H1 (cell line): ENCODE data around the gene BGN. TPM values are rescaled to one million over a fixed set of nuclear protein-coding genes. Genes with fewer than 3 reads are reported as not detected.

Experiments
- CBX8 ChIP-seq: fragments of 300-800, 300-1000 bp; sonication (generic); IDR thresholded peaks from 2 replicates; pipeline ENCODE4 v1.7.1; 2016; ENCODE audit warnings: low read depth, low read length, borderline replicate concordance
- CHD1 ChIP-seq: IDR thresholded peaks from 2 replicates; pipeline ENCODE4 v1.6.1; 2012; ENCODE audit warnings: low read depth, low read length, improper control_type of control experiment
- CTBP2 ChIP-seq: IDR thresholded peaks from 2 replicates; pipeline ENCODE4 v1.7.0; 2011; ENCODE audit warnings: borderline replicate concordance, mild to moderate bottlenecking, moderate library complexity, mixed read lengths, low read length; ENCODE audit not compliant: insufficient read depth, insufficient read length
- EZH2 ChIP-seq: fragments of 200-600 bp; sonication (generic); IDR thresholded peaks from 2 replicates; pipeline ENCODE4 v1.7.1; 2012; ENCODE audit warnings: low read depth, mild to moderate bottlenecking, moderate library complexity, low read length, inconsistent platforms; ENCODE audit not compliant: severe bottlenecking
- GABPA ChIP-seq: IDR thresholded peaks from 2 replicates; pipeline ENCODE4 v1.6.1; 2011; ENCODE audit warnings: mild to moderate bottlenecking, low read length, moderate library complexity, borderline replicate concordance; ENCODE audit not compliant: insufficient read depth
- HDAC2 ChIP-seq, 2 experiments: fragments of 300-600 bp in 1 of 2; sonication (generic) in 1 of 2; IDR thresholded peaks; 2 replicates each; pipeline ENCODE4 v1.6.1; 2011 to 2012; ENCODE audit warnings: low read depth in 2 of 2, low read length in 2 of 2, mild to moderate bottlenecking in 2 of 2, moderate library complexity in 2 of 2, borderline replicate concordance in 1 of 2, inconsistent platforms in 1 of 2
- KDM1A ChIP-seq: fragments of 200-600, 300-600 bp; sonication (generic); IDR thresholded peaks from 2 replicates; pipeline ENCODE4 v1.7.1; 2016; ENCODE audit warnings: mild to moderate bottlenecking, low read length, borderline replicate concordance
- KDM5A ChIP-seq: fragments of 200-600 bp; IDR thresholded peaks from 2 replicates; pipeline ENCODE4 v1.7.1; 2012; ENCODE audit warnings: mild to moderate bottlenecking, low read length, inconsistent platforms, mixed read lengths
- NANOG ChIP-seq: IDR thresholded peaks from 2 replicates; pipeline ENCODE4 v1.6.1; 2011; ENCODE audit warnings: low read length, low read depth, mild to moderate bottlenecking, inconsistent platforms; ENCODE audit not compliant: insufficient read depth, poor library complexity, severe bottlenecking
- RNF2 ChIP-seq: fragments of 200-900, 300-1000 bp; sonication (generic); IDR thresholded peaks from 2 replicates; pipeline ENCODE4 v1.7.1; 2016; ENCODE audit warnings: borderline replicate concordance, low read depth, mild to moderate bottlenecking, antibody characterized with exemption, low read length; ENCODE audit not compliant: poor library complexity, severe bottlenecking; ENCODE audit errors: missing control alignments
- SRF ChIP-seq: IDR thresholded peaks from 2 replicates; pipeline ENCODE4 v1.6.1; 2011; ENCODE audit warnings: mild to moderate bottlenecking, low read depth, low read length, moderate library complexity
- TAF1 ChIP-seq: IDR thresholded peaks from 2 replicates; pipeline ENCODE4 v1.6.1; 2011; ENCODE audit warnings: mild to moderate bottlenecking, low read depth, low read length
- TBP ChIP-seq: IDR thresholded peaks from 2 replicates; pipeline ENCODE4 v1.6.1; 2011; ENCODE audit warnings: low read depth, low read length, improper control_type of control experiment
- TEAD4 ChIP-seq: IDR thresholded peaks from 2 replicates; pipeline ENCODE4 v1.6.1; 2012; ENCODE audit warnings: low read depth, low read length, inconsistent platforms, mixed read lengths
- ZNF274 ChIP-seq: IDR thresholded peaks from 2 replicates; pipeline ENCODE4 v1.7.0; 2012; ENCODE audit warnings: low read length, borderline replicate concordance; ENCODE audit errors: extremely low read depth
- polyA plus RNA-seq, 7 experiments: library from polyadenylated mRNA; depleted of rRNA in 3 of 7; stranded (reverse) in 5 of 7; unstranded in 2 of 7; fragments of >200 nt in 5 of 7; fragments of 200-250 nt in 2 of 7; gene quantifications; 1 replicate in 5 of 7; 2 replicates in 1 of 7; 4 replicates in 1 of 7; pipeline versions ENCODE4 v1.2.1 to v1.2.3, GENCODE V29; 2011 to 2013; ENCODE audit warnings: missing spikeins in 2 of 7, mixed read lengths in 2 of 7
- total RNA-seq: library from RNA; stranded (reverse); fragmentation: NEBNext Ultra II Directional; extraction: Animal tissue kit (Norgen Biotek cat#: 25700); gene quantifications from 2 replicates; pipeline ENCODE4 v1.2.1, GENCODE V29; 2021
- TF ChIP-seq, protein P1 (sequence below): IDR thresholded peaks from 2 replicates; pipeline ENCODE4 v1.6.1; 2011; ENCODE audit warnings: low read length, improper control_type of control experiment
- TF ChIP-seq, protein P2 (sequence below): IDR thresholded peaks from 2 replicates; pipeline ENCODE4 v1.6.1; 2012; ENCODE audit warnings: low read length, inconsistent platforms

The BGN gene
- total and polyA plus RNA-seq, 2 of the 8 experiments (the other 6 are each of a cell fraction or from before 2014, with no cell fraction given): 1.8 to 2.4 TPM

DNA sequence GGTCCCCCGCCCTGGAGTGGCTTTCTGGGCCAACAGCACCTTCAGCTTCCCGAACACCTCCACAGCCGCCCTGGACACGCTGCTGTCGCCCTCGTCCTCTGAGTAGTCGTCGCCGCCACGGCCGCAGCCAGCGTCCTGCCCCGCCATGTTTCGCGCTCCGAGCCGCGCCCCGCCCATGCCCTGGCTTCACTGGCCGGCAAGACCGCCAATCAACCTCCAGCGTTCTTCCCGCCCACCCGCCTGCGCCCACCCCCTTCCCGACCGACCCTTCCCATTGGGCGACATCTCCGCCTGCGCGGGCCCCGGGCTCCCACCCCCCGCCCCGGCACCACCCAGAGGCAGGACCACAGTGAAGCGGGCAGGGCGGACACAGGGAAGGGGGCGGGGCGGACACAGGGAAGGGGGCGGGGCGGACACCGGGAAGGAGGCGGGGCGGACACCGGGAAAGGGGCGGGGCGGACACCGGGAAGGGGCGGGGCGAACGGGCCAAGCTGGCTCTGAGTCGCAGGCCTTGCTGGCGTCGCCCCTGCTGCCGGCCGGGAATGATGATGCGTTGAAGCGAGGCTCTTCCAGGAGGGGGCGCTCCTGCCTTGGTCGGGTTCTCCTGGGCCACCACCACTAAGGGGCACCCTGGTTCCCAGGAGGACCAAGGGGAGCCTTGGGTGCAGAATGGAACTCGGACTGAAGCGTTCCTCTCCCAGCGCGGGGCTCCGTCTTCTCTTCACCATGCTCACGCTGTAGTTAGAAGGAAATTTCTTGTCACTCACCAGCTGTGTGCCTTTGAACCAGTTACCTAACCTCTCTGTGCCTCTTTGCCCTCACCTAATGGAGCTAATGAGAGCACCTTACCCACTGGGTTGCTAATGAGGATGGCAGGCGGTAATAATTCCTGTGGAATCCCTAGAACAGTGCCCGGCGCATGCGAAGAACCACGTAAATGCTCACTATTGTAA, 24.1 kb upstream of the BGN start, which contains the start of gene HAUS7 (continued):
- TF ChIP-seq, protein P1, sequence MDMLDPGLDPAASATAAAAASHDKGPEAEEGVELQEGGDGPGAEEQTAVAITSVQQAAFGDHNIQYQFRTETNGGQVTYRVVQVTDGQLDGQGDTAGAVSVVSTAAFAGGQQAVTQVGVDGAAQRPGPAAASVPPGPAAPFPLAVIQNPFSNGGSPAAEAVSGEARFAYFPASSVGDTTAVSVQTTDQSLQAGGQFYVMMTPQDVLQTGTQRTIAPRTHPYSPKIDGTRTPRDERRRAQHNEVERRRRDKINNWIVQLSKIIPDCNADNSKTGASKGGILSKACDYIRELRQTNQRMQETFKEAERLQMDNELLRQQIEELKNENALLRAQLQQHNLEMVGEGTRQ: no peak
- TF ChIP-seq, protein P2, sequence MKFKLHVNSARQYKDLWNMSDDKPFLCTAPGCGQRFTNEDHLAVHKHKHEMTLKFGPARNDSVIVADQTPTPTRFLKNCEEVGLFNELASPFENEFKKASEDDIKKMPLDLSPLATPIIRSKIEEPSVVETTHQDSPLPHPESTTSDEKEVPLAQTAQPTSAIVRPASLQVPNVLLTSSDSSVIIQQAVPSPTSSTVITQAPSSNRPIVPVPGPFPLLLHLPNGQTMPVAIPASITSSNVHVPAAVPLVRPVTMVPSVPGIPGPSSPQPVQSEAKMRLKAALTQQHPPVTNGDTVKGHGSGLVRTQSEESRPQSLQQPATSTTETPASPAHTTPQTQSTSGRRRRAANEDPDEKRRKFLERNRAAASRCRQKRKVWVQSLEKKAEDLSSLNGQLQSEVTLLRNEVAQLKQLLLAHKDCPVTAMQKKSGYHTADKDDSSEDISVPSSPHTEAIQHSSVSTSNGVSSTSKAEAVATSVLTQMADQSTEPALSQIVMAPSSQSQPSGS: no peak
- no peak for TF ChIP-seq EZH2
- TF ChIP-seq SRF: peak; percentile 65
- no peak for TF ChIP-seq KDM5A
- TF ChIP-seq RNF2: no peak
- TF ChIP-seq TEAD4: no peak
- TF ChIP-seq TBP: 0 out of 2 replicates have a peak, but pooled peaks have one; percentile 12
- TF ChIP-seq HDAC2 (IDR thresholded peaks at IDR 0.05; ENCODE audit: borderline replicate concordance in 1 of 2, low read depth in 2 of 2, low read length in 2 of 2): 0 out of 4 replicates have a peak, but pooled peaks of 1 of the 2 experiments have one; percentile 34
- no peak for TF ChIP-seq GABPA
- no peak for TF ChIP-seq CBX8
- peak; percentile 42; the same call in 1 of the 2 replicates for TF ChIP-seq TAF1
- no peak for TF ChIP-seq ZNF274
- TF ChIP-seq CTBP2: no peak
- TF ChIP-seq NANOG: no peak
- TF ChIP-seq KDM1A: peak; percentile 62; the same call in 1 of the 2 replicates
- TF ChIP-seq CHD1: no peak
